NCI-H187 (cell line): ENCODE data around the gene GREM1.

Experiments used
- DNase-seq, 2 experiments: peaks; one replicate each; lab custom pipeline; 2025; lab: John Stamatoyannopoulos, UW

GREM1 gene

DNA sequence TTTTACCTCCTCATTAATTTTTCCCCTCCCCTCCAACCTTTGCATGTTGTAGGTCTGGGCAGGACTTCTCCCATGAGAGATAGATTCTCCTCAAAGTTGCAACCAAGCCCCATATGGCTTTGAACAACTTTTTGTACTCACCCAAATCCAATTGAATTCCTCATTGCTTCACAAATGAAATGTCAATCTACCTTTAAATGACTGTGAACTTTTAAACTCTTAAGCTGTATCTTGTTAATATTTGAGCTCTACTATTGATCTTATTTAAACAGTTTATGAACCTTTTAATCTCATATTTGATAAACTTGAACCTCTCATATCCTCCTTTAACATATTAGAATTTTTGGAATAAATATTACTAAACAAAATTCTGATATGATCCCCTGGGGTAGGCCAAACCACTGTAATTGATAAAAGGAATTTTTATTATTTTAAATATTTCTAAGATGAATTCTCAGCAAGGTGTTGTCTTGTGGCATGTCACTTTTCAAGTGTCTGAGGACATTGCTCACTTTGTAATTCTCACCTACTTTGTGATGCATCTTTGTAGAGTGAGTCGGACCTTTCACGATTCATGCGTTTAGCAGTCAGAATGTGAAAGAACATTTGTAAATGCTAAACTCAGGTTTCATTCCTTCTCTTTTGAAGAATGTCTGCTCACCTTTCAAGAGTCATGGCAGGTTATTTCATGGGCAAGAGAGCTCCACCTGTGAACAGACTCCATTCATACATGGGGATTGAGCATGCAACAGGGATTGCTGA, 23.4 kb upstream of the GREM1 start:
- DNase-seq: no peak

DNA sequence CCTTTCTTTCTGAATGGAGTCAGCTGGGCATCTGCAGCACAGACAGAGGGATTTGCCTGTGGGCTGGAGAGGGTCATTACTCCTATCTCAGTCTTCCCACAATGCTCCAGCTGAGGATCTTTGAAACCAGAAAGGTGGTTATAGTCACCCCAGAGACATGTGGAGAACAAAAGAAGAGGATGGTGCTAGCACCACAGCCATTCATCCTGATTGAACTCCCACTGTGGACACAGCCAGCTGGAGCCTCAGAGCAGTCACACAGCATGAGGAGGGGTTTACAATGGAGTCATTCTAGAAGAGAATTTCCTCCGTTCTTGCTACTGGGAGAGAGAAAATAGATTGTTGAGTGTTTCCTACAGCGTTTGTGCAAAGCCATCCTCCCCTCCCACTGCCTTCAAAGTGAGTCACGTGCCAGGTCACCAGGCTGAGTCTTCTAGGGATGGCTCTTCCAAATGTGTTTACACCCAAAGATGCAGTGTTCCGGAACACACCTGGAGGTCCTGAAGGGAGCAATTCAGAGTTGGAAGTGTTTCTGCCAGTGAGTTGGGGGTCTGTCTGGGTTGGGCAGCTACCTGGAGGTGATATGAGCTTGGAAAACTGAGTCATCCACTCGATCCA, 18.9 kb upstream of the GREM1 start:
- DNase-seq: no peak

DNA sequence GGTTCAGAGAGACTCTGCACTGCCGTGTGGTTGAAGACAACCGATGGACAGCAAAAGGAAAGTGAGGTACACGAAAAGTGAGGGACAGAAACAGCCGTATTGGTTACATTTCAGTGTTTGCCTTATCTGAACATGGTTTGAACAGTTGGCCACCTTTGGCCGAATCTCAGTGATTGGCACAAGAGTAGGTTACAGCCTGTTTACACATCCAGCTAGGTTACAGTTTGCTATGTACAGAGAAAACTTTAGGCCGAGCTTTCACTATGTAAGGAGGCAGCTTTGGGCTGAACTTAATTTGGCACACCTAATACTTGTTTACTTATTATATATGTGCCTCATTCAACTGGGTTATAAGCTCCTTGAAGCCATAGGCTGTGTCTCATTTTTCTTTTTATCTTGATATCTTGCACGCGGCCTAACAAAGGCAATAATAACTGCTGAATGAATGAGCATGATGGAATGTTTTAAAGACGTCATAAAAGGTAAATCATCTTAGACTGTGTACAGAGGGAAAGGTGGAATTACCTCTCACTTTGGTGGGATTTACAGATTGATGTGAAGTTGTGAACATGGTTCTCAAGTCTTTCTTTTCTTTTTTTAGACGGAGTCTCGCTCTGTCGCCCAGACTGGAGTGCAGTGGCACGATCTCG, 17.2 kb upstream of the GREM1 start:
- no peak for DNase-seq

DNA sequence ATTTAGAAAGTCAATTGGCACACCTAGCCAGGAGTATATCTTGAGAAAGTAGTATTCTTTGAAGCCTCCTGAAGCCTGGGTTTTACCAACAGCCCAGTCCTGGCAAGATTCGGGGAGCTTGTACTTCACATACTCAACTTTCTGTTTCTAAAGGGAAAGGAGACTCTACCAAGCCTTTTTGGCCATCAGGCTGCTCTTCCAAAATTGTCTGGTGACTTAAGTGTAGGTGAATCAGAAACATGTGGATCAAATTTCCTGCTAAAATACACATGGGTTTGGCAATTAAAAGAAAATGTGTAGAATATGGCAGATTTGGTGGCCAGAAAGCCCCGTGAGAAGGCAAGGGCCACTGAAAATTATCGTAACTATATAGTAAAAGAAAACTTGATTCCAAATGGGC, 15.9 kb upstream of the GREM1 start:
- no peak for DNase-seq

DNA sequence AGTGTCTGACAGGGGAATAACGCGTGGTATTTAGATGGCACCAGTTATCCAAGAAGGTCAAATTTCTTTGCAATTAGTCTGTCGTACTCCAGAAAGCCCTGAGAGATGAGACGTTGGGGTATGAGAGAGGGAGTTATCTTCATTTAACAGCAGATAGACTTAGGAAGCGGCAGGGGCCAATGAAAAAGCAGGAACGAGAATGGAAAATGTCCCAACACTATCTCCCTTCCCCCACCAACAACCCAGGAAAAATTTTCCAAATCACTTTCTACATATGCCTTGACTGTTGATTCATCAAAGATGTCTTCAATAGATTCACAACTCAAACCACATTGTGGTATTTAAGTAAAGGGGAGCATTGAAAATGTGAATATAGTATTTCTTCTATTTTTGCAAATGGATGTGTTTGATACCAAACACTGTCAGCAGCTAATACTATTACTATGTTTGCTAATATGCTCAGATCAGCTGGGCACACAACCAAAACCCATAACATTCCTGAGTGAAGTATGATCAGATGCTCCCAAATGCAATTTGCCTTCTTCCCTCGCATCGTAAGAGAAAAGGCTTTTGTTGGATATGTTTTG, 13.3 kb upstream of the GREM1 start:
- DNase-seq: no peak

DNA sequence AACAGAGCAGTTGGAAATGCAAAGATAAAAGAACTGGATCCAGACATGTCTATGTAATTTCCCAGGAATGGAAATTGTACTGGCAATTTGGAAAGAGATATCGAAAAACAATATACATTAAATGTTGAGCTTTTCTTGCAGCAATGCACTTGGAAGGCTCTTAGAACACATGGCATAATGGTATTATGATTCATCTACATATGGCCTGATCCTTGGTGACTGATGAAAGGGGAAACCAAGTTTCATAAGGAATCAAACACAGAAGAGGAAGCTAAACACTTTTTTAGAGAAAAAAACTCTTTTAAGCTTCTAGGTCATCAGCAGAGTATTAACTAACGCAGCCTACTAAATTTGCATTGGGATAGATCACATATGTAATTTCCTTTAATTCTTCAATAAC, 12.4 kb upstream of the GREM1 start:
- no peak for DNase-seq

DNA sequence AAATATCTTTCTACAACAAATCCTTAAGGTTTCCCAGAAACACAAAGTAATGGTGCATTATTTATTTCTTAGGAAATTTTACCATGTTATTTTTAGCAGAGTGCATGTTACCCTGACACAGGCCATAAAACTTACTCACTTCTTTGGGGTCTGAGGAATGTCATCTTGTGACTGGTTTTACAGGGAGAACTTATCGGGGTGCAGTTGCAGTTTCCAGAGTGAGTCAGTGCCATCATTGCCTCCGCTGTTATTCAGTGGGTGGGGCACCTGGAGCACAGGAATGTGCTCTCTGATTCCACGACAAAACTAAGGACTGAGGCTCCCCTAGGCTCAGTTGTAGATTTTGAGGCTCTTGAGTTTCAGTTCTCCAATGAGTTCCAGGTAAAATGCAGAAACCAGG, 11.1 kb upstream of the GREM1 start:
- no peak for DNase-seq

DNA sequence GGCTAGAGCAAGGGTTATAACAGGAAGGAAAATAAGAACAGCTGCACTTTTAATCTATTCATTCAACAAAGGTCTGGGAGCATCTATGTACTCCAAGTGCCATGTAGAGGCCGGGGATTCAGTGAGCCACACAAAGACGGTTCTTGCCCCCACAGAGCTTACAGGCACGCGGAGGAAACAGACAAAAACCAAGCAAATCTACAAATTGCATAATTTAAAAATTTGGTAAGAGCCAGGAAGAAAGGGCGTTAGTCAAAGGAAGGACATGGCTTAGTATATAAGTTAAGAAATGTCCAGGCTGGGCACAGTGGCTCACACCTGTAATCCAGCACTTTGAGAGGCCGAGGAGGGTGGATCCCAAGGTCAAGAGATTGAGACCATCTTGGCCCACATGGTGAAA, 10.4 kb upstream of the GREM1 start:
- no peak for DNase-seq

DNA sequence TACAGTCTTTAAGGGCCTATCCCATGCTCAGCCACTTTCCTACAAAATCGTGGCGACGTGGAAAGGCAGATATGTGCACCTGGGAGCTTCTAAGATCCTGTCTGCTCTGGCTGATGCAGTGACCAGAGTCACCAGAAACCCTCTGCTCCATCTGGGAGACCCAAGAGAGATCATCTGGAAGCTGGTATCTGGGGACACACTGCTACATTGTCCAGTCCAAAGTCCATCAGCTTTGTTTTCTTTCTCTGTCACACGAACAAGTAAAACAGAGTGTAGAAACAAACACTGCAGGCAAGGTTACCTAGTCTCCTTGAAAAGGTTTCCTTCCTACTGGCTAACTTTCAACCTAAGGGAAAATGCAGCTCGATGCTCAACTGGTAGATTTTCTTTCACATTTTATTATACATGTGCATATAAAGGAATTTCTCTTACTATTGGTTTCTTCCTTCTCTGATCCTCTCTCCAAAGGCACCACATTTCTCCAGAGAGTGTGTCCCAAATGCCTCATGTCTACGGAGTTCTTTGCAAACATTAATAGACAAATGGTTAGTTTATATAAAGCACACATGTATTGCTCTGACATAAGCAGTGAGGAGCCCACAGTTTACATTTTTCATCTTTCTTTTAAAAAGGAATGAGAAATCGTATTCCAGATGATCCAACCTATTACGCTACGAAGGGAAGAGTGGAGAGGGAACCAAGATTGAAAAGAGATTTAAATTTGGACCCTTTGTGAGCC, 8.3 kb upstream of the GREM1 start:
- DNase-seq: no peak

DNA sequence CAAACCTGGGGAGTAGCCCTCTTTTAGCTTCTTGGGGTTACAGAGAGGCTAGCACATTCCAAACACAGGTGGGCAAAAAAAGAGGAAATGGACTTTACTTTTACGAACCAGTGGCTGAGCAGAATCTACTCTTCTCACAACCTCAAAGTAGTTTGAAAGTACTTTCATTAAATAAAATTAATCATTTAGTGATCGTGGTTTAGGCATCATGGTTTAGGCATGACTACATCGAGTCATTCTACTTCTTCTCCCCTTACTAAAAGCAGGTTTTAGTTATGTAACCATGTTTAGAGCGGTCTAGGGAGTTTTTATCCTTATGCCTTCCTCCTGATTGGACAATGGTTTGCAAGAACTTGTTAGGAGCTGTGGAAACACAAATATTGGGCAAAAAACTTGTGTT, 2.5 kb upstream of the GREM1 start:
- no peak for DNase-seq

DNA sequence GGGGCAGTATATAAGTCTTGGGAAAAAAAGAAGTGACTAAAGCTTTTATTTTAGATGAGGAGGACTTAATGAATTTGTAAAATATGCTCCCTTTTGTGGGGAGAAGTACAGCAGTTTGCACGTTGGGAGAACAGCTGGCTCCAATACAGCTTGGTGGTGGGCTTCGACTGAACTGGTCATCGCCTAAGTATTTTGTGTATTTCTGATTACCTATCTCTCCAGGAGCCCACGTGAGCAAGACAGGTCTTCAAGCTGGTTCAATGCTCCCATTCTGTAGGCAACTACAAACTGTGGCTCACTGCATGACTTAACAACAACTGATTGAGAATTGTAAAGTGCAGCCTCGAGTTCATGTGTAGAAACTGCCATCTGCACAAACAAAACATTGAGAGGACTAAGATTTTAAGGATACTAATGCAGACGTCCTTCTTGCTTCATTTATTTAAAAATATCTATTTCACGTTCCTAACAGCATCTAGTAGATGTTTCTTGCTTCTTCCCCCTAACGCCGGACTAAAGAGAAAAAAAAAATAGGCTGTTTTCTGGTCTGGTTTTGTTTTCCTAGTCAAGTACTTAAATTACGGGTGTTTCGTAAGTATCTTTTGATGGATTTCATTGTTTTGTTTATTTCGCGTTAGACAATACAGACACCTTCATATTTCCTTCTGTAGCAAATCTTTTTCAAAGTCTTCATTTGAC, 1.4 kb upstream of the GREM1 start:
- DNase-seq: no peak

DNA sequence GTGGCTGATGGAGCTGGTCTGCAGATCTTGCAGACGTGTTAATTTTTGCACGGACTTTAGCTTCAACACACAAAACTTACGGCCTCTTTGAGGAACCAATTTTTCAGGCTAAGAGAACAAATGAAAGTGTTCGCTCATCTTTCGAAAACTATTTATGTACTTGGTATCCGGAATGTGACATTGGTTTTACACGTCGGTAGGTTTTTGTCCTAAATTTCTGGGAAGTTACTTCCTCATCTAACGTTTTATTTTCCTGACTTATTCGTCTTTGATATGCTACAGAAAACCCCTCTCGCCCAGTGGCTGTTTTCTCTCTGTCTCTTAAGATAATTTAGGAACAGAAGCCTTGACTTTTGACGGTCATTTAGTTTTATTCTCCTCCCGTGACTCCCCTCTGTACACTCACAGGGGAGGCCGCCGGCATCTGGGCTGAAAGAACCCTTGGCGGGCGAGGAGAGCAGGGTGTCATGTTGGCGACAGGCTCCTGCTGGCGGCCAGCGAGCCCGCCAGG, 834 bp upstream of the GREM1 start:
- DNase-seq: no peak

DNA sequence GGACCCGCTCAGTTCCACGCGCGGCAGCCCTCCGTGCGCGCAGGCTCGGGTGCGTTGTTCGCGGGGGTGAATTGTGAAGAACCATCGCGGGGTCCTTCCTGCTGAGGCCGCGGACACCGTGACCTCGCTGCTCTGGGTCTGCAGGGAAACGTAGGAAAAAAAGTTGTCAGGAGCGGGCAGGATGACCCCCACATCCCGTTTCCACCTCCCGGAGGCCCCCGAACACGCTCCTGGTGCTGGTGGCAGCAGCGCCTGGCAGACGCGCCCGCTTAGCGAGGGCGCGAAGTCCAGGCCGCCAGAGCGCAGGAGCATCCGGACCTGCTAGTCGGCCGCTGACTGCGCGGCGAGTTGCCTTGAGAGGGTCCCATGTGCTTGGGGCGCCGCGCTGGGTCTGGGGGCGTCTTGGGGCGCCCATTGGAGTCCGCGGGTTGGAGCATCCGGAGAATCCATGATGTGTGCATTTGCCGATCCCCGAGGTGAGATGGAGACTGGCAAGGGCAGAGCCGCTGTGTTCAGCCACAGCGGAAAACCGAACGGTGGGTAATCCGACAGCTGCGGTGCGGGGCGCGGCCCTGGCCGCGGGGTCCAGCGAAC, 520 bp downstream of the GREM1 start:
- no peak for DNase-seq

DNA sequence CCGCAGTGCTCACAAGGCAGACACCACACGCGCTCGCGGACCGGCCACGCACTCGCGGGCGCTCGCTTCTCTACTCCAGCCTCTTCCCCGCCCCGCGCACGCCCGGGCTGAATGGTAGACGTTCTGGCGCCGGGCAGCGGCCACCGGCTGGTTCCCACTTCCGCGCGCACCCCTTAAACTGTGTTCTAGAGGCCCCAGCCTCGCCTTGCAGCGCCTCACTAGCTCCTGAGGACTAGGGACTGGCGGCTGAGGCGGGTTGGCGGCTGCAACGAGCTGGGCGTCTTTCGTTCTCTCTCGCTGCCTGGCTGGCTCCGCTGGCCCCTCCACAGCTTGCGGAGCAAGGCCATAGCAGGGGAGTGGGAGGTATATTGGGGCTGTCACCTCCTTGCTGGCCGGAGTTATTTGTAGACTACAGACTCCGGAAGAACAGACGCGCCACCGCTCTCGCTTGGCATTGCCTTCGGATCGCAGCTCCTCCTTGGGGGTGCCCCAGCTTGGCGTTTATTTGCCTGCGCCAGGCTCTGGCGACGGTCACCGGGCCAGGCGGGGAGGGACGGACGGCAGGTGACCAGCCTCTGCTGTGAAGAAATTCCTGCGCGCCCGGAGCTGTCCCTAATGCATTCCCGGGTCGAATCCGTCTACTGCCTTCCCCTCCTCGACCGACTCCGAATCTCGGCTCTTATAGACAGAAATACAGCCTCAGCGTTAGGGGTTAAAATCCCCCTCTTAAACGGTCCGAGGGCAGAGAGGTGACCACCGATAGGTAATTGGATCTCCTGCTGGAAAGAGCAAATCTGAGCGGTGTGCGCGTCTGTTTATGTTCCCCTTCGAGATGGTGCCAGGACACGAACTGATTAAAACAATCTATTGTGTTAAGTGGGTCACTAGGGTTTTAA, 1.3 kb downstream of the GREM1 start:
- DNase-seq: no peak

DNA sequence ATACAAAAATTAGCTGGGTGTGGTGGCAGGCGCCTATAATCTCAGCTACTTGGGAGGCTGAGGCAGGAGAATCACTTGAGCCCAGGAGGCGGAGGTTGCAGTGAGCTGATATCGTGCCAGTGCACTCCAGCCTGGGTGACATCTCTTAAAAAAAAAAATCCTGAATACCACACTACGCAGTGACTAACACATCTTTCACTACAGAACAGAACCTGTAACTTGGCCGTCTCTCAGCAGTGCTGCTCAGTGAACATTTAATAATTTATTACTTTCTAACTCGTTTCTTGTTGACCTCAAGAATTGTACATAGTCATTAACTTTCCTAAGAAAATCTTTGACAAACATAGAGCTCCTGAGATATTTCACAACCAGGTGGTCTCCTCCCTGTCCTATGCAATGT, 3.8 kb downstream of the GREM1 start:
- DNase-seq: no peak

DNA sequence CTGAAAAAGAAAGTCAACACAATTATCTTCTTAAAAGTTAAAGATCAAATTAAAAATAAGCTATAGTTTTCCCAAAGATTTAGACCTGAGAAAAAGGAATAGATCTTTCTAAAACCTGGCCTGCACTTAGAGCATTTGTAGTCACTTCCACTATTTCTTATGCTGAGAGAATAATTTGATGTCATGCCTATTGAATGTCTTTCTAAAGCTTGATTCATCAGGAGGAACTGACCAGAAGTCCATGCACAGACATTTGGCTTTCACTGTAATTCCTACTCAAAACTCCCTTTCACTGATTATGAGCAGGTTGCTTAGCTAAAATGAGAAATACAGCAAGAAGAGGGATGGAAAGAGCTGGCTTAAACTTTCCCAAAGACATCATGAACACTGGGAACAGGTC, 4.3 kb downstream of the GREM1 start:
- DNase-seq: no peak

DNA sequence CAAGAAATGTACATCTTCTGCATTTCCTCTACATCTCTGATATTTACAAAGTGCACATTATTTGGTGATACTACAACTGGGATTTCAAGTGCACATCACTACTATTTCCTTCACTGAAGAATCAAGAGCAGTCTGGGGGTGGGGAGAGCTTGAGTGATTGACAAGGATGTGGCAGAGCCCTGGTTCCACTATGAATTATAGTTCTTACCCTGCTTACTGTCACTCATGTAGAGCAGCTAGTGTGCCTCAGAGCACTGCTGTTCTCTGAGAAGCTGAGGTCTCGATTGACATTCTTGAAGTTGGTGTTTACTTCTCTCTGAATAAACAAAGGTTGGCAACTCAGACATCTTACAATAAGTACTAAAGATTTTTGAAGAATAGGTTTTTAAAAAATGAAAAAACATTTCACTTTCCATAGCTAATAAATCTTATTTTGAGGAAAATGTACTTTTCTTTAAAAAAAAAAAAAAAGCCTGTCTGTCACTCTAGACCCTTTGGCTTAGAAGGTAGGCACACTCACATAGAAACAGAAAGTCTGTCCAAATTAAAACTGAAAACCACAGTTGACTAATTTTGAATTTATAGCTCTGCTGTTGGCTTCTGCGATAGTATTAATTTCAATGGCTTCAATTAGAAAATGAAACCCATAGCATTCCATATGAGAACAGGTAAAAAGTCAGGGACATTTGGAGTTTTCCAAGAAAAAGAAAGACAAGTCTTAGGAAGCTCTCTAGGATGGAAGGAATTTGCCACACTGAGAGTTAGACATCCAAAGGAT, 5.6 kb downstream of the GREM1 start:
- DNase-seq: no peak

DNA sequence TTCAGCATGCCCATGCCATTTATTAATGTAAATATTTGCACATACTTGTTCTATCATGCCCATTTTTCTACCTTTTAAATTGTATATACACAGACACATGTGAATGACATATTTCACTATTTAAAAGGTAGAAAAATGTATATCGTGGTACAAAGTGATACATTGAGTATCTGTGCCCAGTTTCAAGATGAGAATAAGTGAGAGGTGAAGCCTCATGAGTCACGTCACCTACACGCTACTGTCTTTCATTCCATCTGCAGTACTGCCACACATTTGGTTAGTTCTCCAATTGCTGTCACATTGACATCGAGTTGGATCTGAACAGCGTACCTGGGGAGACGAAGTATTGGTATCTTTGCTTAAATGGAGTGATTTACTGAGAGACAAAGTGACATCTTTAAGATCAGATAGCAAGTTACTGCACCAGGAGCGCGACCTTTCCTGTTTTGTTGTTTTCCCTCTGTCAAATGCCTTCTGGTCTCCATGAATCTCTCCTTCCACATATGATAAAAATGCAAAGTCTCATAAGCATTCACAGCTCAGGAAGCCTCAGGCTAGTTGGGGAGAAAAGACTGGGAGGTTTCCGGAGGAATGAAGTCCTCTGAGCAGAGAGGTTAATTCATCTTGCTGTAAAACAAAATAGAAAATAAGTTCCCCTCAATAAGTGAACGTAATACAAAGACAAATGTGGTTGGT, 12.0 kb downstream of the GREM1 start:
- DNase-seq: no peak
